Naive thymus-derived CD8-positive, alpha-beta T cell (primary cell): ENCODE results near the gene FRMD5. TPM values are rescaled to one million over a fixed set of nuclear protein-coding genes. Genes with fewer than 3 reads are reported as not detected.
"Not testable (repeated sequence)": the region's sequence is repeated elsewhere in the genome, so short reads cannot be mapped to it uniquely, and the experiment has no call there.

Experiments used
- ATAC-seq, 2 donors: fragments of 150-1000 bp; cut with Tn5 transposase in 1 of 2; sonication (Bioruptor Pico), chemical (Tn5 transposase) in 1 of 2; 1 replicate in 1 of 2; 2 replicates in 1 of 2; pipeline ENCODE4 v1.10.0; 2021; ENCODE audit warnings: mild to moderate bottlenecking in 2 of 2, moderate library complexity in 2 of 2
- POLR2A ChIA-PET: fragments of 350-600 bp; sonication (Branson Sonifier 250); formaldehyde crosslinking; loops from one replicate; lab custom pipeline; 2021; ENCODE audit warnings: antibody characterized with exemption; lab: Charles Lee
- DNase-seq, 10 donors: peaks; one replicate each; pipeline versions ENCODE4 v3.0.0 to v3.0.0-alpha.2; 2020 to 2022
- H3K27ac Mint-ChIP-seq, 10 donors: one replicate each; pipeline ENCODE4 v1.8.0; 2020 to 2022; ENCODE audit warnings: mild to moderate bottlenecking in 10 of 10, mixed read lengths in 10 of 10, moderate library complexity in 4 of 10, inconsistent platforms in 1 of 10
- H3K27me3 Mint-ChIP-seq, 5 donors: one replicate each; pipeline ENCODE4 v1.8.0; 2021 to 2022; ENCODE audit warnings: mixed read lengths in 5 of 5
- H3K36me3 Mint-ChIP-seq, 3 donors: one replicate each; pipeline ENCODE4 v1.8.0; 2020 to 2022; ENCODE audit warnings: mixed read lengths in 3 of 3, mild to moderate bottlenecking in 2 of 3, inconsistent platforms in 1 of 3
- H3K4me1 Mint-ChIP-seq, 4 donors: one replicate each; pipeline ENCODE4 v1.8.0; 2021 to 2022; ENCODE audit warnings: mixed read lengths in 4 of 4
- H3K4me3 Mint-ChIP-seq, 10 donors: one replicate each; pipeline ENCODE4 v1.8.0; 2020 to 2022; ENCODE audit warnings: mild to moderate bottlenecking in 10 of 10, mixed read lengths in 10 of 10, moderate library complexity in 6 of 10, inconsistent platforms in 1 of 10
- H3K9me3 Mint-ChIP-seq, 9 donors: one replicate each; pipeline ENCODE4 v1.8.0; 2020 to 2022; ENCODE audit warnings: mixed read lengths in 9 of 9, mild to moderate bottlenecking in 3 of 9, inconsistent platforms in 1 of 9, moderate library complexity in 1 of 9
- polyA plus RNA-seq, 3 donors: library from polyadenylated mRNA; unstranded; fragments of 300-500 nt; fragmentation: Illumina TruSeq; gene quantifications; one replicate each; pipeline ENCODE4 v1.2.3, GENCODE V29; 2021
- total RNA-seq, 8 experiments: library from RNA in 2 of 8; stranded (reverse) in 2 of 8; gene quantifications; one replicate each; pipeline ENCODE4 v1.2.3 and lab custom pipeline; 2021 to 2026

Gene FRMD5
- total and polyA plus RNA-seq, 5 experiments from 2014 or later, result 0.14 to 0.21 (median 0.18) TPM; not detected in 1

GRCh38 chr15:44015545-44016305 is 179.3 kb downstream of the FRMD5 start:
- no peaks in the 10 kb centered on the region for H3K4me1 Mint-ChIP-seq
- no peak overlapping the region for H3K4me3 Mint-ChIP-seq
- no peak for ATAC-seq
- H3K27me3 Mint-ChIP-seq, result peaks cover 8 to 19% (median 13%) of the 10 kb centered on the region in 5 donors
- no peak overlapping the region for H3K27ac Mint-ChIP-seq
- H3K36me3 Mint-ChIP-seq, result no peaks in the 10 kb centered on the region
- H3K9me3 Mint-ChIP-seq, result no peaks in the 10 kb centered on the region
- no peak for DNase-seq
- POLR2A ChIA-PET, result no interaction called here

- ATAC-seq (no peak), DNase-seq (no peak)
- H3K36me3 Mint-ChIP-seq, result no peaks in the 10 kb centered on the region
- no peaks in the 10 kb centered on the region for H3K4me1 Mint-ChIP-seq
- no peaks in the 10 kb centered on the region for H3K9me3 Mint-ChIP-seq
- peaks cover 10 to 26% (median 21%) of the 10 kb centered on the region in 5 donors for H3K27me3 Mint-ChIP-seq
- no peak overlapping the region for H3K27ac Mint-ChIP-seq
- H3K4me3 Mint-ChIP-seq, result no peak overlapping the region
- POLR2A ChIA-PET, result no interaction called here
These were observed 183.7 kb downstream of the FRMD5 start for GRCh38 chr15:44011238-44011854.

- no peaks in the 10 kb centered on the region for H3K4me1 Mint-ChIP-seq
- H3K36me3 Mint-ChIP-seq, result no peaks in the 10 kb centered on the region
- peaks cover 10 to 26% (median 22%) of the 10 kb centered on the region in 5 donors for H3K27me3 Mint-ChIP-seq
- no peak overlapping the region for H3K4me3 Mint-ChIP-seq
- H3K27ac Mint-ChIP-seq, result no peak overlapping the region
- POLR2A ChIA-PET, result interaction anchor here (0.6 kb wide), 1 partner anchor 38 kb away, joined by 5 read pairs; no protein-coding TSS in a partner anchor
- ATAC-seq (no peak), DNase-seq (no peak)
- no peaks in the 10 kb centered on the region for H3K9me3 Mint-ChIP-seq
These were observed 185.0 kb downstream of the FRMD5 start for GRCh38 chr15:44010089-44010488.

DNA sequence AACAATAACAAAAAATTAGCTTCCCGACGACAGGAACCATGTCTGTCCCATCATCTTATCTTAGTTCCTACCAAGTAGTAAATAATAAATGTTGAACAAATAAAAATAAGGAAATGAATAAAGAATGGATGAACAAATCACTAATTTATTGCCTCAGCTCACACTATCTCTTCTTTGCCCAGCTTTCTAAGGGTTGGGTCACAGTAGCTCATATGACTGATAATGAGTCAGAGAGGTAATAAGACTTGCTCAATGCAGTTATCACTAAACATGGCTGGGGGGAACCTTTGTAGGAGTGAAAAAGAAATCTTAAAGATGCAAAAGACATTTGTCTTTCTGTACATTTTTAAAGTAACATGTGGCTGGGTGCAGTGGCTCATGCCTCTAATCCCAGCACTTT is 186.0 kb downstream of the FRMD5 start:
- POLR2A ChIA-PET, result no interaction called here
- Mint-ChIP-seq H3K4me1 (no peaks in the 10 kb centered on the region), H3K9me3 (no peaks in the 10 kb centered on the region), H3K36me3 (no peaks in the 10 kb centered on the region), H3K27me3 (peaks cover 10 to 26% (median 21%) of the 10 kb centered on the region in 5 donors), H3K4me3 (no peak overlapping the region), H3K27ac (no peak overlapping the region)
- no peak for DNase-seq
- no peak for ATAC-seq

- H3K4me3 Mint-ChIP-seq, H3K9me3 Mint-ChIP-seq, POLR2A ChIA-PET, H3K27ac Mint-ChIP-seq, ATAC-seq, H3K36me3 Mint-ChIP-seq, DNase-seq, H3K4me1 Mint-ChIP-seq: not testable (repeated sequence)
- peaks cover 3 to 18% (median 14%) of the 10 kb centered on the region in 5 donors for H3K27me3 Mint-ChIP-seq
These were observed 194.8 kb downstream of the FRMD5 start for GRCh38 chr15:44000248-44000647.

DNA sequence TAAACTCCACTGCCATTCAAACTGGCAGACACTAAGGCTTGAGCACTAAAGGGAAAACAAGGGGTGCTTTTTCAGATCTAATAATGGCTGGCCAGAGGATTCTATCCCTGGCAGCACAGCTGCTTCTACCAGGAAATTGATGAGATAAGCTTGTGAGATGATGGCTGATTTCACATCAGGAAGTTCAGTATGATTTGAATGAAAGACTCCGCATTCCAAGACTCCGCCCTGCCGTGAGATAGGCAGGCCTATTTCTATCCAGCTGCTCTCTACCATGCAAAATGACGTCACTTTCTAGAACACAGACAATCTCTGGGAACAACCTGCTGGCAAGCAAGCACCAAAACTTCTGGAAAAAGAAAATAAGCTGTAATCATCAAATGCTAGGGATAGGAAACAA is 196.5 kb downstream of the FRMD5 start:
- Mint-ChIP-seq H3K36me3 (no peaks in the 10 kb centered on the region), H3K4me3 (no peak overlapping the region), H3K9me3 (peaks cover 0 to 4% (median 0%) of the 10 kb centered on the region in 9 donors), H3K27ac (no peak overlapping the region), H3K4me1 (no peaks in the 10 kb centered on the region), H3K27me3 (peaks cover 4 to 18% (median 14%) of the 10 kb centered on the region in 5 donors)
- no peak for DNase-seq
- no peak for ATAC-seq
- POLR2A ChIA-PET, result no interaction called here

- H3K27ac Mint-ChIP-seq, result no peak overlapping the region
- POLR2A ChIA-PET, result no interaction called here
- no peaks in the 10 kb centered on the region for H3K36me3 Mint-ChIP-seq
- peaks cover 0 to 8% (median 0%) of the 10 kb centered on the region in 5 donors for H3K27me3 Mint-ChIP-seq
- no peaks in the 10 kb centered on the region for H3K4me1 Mint-ChIP-seq
- H3K4me3 Mint-ChIP-seq, result no peak overlapping the region
- H3K9me3 Mint-ChIP-seq, result peaks cover 0 to 4% (median 0%) of the 10 kb centered on the region in 9 donors
- DNase-seq (no peak), ATAC-seq (no peak)
These were observed 203.9 kb downstream of the FRMD5 start for GRCh38 chr15:43991206-43991605.

DNA sequence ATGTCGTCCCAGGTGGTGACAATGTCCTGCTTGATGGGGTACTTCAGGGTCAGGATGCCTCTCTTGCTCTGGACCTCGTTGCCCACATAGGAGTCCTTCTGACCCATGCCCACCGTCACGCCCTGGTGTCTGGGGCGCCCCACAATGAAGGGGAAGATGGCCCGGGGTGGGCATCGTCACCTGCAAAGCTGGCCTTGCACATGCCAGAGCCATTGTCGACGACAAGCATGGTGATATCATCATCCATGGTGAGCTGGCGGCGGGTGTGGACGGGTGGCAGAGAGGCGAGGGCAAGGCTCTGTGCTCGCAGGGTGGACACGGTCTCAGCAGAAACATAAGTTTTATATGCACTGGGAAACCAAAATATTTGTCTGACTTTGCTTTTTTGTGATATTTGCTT is 205.1 kb downstream of the FRMD5 start:
- Mint-ChIP-seq H3K27ac (no peak overlapping the region), H3K36me3 (no peaks in the 10 kb centered on the region), H3K4me1 (no peaks in the 10 kb centered on the region), H3K9me3 (peaks cover 0 to 4% (median 0%) of the 10 kb centered on the region in 9 donors), H3K27me3 (peaks cover 0 to 8% (median 0%) of the 10 kb centered on the region in 5 donors), H3K4me3 (no peak overlapping the region)
- POLR2A ChIA-PET, result no interaction called here
- DNase-seq (no peak), ATAC-seq (no peak)

GRCh38 chr15:43988900-43989299 is 206.2 kb downstream of the FRMD5 start:
- no peaks in the 10 kb centered on the region for H3K36me3 Mint-ChIP-seq
- H3K4me3 Mint-ChIP-seq, result no peak overlapping the region
- no peak for DNase-seq
- H3K27ac Mint-ChIP-seq, result no peak overlapping the region
- no peaks in the 10 kb centered on the region for H3K4me1 Mint-ChIP-seq
- POLR2A ChIA-PET, result no interaction called here
- peaks cover 0 to 2% (median 0%) of the 10 kb centered on the region in 9 donors for H3K9me3 Mint-ChIP-seq
- H3K27me3 Mint-ChIP-seq, result peaks cover 0 to 6% (median 6%) of the 10 kb centered on the region in 5 donors
- no peak for ATAC-seq

DNA sequence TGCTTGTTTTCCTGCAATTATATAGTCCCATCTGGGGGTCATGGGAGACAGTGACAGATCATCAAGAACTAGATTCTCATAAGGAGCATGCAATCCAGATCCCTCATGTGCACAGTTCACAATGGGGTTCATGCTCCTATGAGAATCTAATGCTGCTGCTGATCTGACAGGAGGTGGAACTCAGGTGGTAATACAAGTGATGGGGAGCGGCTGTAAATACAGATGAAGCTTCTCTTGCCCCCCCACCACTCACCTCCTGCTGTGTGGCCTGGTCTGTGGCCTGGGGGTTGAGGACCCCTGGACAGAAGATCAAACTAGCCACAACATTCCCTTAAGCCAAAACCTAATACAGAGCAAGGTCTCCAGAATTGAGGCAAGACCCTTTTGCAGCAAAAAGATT is 207.1 kb downstream of the FRMD5 start:
- DNase-seq (no peak), ATAC-seq (no peak)
- Mint-ChIP-seq H3K27ac (no peak overlapping the region), H3K27me3 (peaks cover 5 to 15% (median 9%) of the 10 kb centered on the region in 5 donors), H3K36me3 (no peaks in the 10 kb centered on the region), H3K9me3 (no peaks in the 10 kb centered on the region), H3K4me1 (no peaks in the 10 kb centered on the region), H3K4me3 (no peak overlapping the region)
- POLR2A ChIA-PET, result no interaction called here

- H3K9me3 Mint-ChIP-seq, result no peaks in the 10 kb centered on the region
- ATAC-seq, result no peak
- no peak overlapping the region for H3K27ac Mint-ChIP-seq
- POLR2A ChIA-PET, result no interaction called here
- no peak for DNase-seq
- peaks cover 11 to 24% (median 13%) of the 10 kb centered on the region in 5 donors for H3K27me3 Mint-ChIP-seq
- H3K4me1 Mint-ChIP-seq, result no peaks in the 10 kb centered on the region
- H3K4me3 Mint-ChIP-seq, result no peak overlapping the region
- H3K36me3 Mint-ChIP-seq, result no peaks in the 10 kb centered on the region
These were observed 208.9 kb downstream of the FRMD5 start for GRCh38 chr15:43985976-43986680.

DNA sequence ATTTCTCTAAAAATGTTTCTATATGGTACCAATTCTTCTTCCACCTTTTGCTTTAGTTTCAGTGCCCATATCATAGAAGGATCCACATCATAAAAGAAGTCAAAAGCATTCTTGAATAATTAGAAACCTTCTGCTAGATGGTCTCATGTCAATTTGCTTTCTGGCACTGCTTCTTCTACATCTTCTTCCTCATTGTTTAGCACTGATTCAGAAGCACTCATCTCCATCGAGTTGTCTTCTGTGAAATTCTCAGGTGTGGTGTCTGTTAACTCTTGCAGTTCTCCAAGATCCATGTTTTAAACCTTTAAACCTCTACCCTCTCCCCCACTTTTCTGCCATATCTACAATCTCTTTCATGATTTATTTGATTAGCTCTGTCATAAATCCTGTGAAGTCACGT is 213.5 kb downstream of the FRMD5 start:
- no peak overlapping the region for H3K4me3 Mint-ChIP-seq
- peaks cover 0 to 11% (median 6%) of the 10 kb centered on the region in 9 donors for H3K9me3 Mint-ChIP-seq
- POLR2A ChIA-PET, result no interaction called here
- no peak for ATAC-seq
- no peak overlapping the region for H3K27ac Mint-ChIP-seq
- no peak for DNase-seq
- H3K4me1 Mint-ChIP-seq, result peaks cover 4 to 15% (median 7%) of the 10 kb centered on the region in 4 donors
- peaks cover 0 to 11% (median 2%) of the 10 kb centered on the region in 3 donors for H3K36me3 Mint-ChIP-seq
- peaks cover 11 to 24% (median 13%) of the 10 kb centered on the region in 5 donors for H3K27me3 Mint-ChIP-seq
